Activated CD4-positive, alpha-beta T cell treated with anti-CD3 and anti-CD28 coated beads, Interleukin-10, Interleukin-2, amounts not matched to agents 100 ng/mL and 50 ng/mL, durations not matched to agents 16 hours and 8 hours (primary cell): Measurements from ENCODE around the gene YOD1.

Experiments used
- DNase-seq: peaks from one replicate; pipeline ENCODE4 v3.0.0-alpha.2; 2020

YOD1 gene

GRCh38 chr1:207004931-207005830 lies 45.8 kb downstream of the YOD1 start:
- peak; percentile 37 for DNase-seq

- DNase-seq = no peak
These were observed 47.8 kb downstream of the YOD1 start for GRCh38 chr1:207003210-207003609.

- DNase-seq = no peak
These were observed 48.3 kb downstream of the YOD1 start for GRCh38 chr1:207002724-207003146.

GRCh38 chr1:207001492-207002245 lies 49.3 kb downstream of the YOD1 start:
- no peak for DNase-seq

GRCh38 chr1:207000651-207001291 lies 50.2 kb downstream of the YOD1 start:
- no peak for DNase-seq

GRCh38 chr1:206998816-206999215 lies 52.2 kb downstream of the YOD1 start:
- no peak for DNase-seq
